ENCODE data around the gene BTBD8.
"Not testable (repeated sequence)": the region's sequence is repeated elsewhere in the genome, so short reads cannot be mapped to it uniquely, and the experiment has no call there.

The BTBD8 gene

DNA sequence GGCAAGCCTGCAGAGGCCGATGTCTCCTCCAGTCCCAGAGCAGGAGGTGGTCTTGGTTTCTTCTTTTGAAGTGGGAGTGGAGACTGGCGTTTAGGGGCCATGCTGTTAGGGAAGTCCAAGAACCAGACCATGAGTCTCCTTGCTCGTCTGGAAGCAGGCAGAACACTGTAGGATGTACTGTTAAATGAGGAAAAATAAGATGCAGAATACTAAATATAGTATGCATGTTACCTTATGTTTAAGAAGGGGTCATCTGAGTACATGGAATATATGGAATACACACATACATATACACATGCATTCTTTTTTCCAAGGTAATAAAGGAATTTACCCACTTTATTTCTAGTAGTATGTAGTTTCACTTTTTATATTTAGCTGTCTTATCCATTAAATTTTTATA lies 4.8 kb upstream of the BTBD8 start, which contains the start of gene SETSIP:
SETSIP (minus strand) TSS at position 101 of the 400 bp plus-strand sequence; CDS start at position 101, 0 bp downstream.
- H3K27ac ChIP-seq (replicated peaks) = no peak within 1 kb of the TSS
- H3K4me3 ChIP-seq (replicated peaks; ENCODE audit: insufficient read depth, low read length) = no peak within 1 kb of the TSS
- TF ChIP-seq SPI1 (IDR thresholded peaks at IDR 0.05; ENCODE audit: borderline replicate concordance, low read depth) (no peak), POLR2AphosphoS5 (IDR thresholded peaks at IDR 0.05; ENCODE audit: low read depth) (no peak), GABPA (IDR thresholded peaks at IDR 0.05; ENCODE audit: low read depth) (no peak)
- TF ChIP-seq, protein P1, sequence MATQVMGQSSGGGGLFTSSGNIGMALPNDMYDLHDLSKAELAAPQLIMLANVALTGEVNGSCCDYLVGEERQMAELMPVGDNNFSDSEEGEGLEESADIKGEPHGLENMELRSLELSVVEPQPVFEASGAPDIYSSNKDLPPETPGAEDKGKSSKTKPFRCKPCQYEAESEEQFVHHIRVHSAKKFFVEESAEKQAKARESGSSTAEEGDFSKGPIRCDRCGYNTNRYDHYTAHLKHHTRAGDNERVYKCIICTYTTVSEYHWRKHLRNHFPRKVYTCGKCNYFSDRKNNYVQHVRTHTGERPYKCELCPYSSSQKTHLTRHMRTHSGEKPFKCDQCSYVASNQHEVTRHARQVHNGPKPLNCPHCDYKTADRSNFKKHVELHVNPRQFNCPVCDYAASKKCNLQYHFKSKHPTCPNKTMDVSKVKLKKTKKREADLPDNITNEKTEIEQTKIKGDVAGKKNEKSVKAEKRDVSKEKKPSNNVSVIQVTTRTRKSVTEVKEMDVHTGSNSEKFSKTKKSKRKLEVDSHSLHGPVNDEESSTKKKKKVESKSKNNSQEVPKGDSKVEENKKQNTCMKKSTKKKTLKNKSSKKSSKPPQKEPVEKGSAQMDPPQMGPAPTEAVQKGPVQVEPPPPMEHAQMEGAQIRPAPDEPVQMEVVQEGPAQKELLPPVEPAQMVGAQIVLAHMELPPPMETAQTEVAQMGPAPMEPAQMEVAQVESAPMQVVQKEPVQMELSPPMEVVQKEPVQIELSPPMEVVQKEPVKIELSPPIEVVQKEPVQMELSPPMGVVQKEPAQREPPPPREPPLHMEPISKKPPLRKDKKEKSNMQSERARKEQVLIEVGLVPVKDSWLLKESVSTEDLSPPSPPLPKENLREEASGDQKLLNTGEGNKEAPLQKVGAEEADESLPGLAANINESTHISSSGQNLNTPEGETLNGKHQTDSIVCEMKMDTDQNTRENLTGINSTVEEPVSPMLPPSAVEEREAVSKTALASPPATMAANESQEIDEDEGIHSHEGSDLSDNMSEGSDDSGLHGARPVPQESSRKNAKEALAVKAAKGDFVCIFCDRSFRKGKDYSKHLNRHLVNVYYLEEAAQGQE (IDR thresholded peaks at IDR 0.05; ENCODE audit: insufficient replicate concordance, low read depth) = no peak
- TF ChIP-seq, protein P2, sequence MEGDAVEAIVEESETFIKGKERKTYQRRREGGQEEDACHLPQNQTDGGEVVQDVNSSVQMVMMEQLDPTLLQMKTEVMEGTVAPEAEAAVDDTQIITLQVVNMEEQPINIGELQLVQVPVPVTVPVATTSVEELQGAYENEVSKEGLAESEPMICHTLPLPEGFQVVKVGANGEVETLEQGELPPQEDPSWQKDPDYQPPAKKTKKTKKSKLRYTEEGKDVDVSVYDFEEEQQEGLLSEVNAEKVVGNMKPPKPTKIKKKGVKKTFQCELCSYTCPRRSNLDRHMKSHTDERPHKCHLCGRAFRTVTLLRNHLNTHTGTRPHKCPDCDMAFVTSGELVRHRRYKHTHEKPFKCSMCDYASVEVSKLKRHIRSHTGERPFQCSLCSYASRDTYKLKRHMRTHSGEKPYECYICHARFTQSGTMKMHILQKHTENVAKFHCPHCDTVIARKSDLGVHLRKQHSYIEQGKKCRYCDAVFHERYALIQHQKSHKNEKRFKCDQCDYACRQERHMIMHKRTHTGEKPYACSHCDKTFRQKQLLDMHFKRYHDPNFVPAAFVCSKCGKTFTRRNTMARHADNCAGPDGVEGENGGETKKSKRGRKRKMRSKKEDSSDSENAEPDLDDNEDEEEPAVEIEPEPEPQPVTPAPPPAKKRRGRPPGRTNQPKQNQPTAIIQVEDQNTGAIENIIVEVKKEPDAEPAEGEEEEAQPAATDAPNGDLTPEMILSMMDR (IDR thresholded peaks at IDR 0.05; ENCODE audit: insufficient read depth, low read length) = no peak
- no peaks in the 10 kb centered on the region for H3K27me3 ChIP-seq (ENCODE audit: insufficient read depth, poor library complexity, severe bottlenecking)
- no peak for DNase-seq (ENCODE audit: low read depth in 1 of 2, low spot score in 1 of 2)

DNA sequence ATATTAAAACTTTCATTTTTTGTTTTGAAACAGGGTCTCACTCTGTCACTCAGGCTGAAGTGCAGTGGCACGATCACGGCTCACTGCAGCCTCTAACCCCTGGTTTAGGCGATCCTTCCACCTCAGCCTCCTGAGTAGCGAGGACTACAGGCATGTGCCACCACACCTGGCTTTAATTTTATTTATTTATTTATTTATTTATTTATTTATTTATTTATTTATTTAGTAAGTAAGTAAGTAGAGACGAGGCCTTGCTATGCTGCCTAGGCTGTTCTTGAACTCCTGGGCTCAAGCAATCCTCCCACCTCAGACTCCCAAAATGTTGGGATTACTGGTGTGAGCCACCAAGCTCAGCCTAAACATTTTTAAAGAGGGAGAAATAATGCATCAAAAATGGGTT lies 3.8 kb upstream of the BTBD8 start:
- Histone ChIP-seq H3K27me3 (ENCODE audit: insufficient read depth, poor library complexity, severe bottlenecking) (no peaks in the 10 kb centered on the region), H3K27ac (replicated peaks) (no peak overlapping the region), H3K4me3 (replicated peaks; ENCODE audit: insufficient read depth, low read length) (no peak overlapping the region)
- TF ChIP-seq POLR2AphosphoS5 (IDR thresholded peaks at IDR 0.05; ENCODE audit: low read depth) (no peak), GABPA (IDR thresholded peaks at IDR 0.05; ENCODE audit: low read depth) (no peak), SPI1 (IDR thresholded peaks at IDR 0.05; ENCODE audit: borderline replicate concordance, low read depth) (no peak)
- TF ChIP-seq, protein P1 (IDR thresholded peaks at IDR 0.05; ENCODE audit: insufficient replicate concordance, low read depth) = no peak
- TF ChIP-seq, protein P2 (IDR thresholded peaks at IDR 0.05; ENCODE audit: insufficient read depth, low read length) = no peak
- DNase-seq (ENCODE audit: low read depth in 1 of 2, low spot score in 1 of 2) = no peak

DNA sequence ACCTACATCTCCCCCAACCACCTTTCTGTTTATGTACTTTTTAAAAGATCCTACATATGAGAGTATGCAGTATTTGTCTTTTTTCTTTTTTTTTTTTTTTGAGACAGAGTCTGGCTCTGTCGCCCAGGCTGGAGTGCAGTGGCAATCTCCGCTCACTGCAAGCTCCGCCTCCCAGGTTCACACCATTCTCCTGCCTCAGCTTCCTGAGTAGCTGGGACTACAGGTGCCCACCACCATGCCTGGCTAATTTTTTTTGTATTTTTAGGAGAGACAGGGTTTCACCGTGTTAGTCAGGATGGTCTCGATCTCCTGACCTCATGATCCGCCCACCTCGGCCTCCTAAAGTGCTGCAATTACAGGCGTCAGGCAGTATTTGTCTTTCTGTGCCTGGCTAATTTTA lies 2.1 kb upstream of the BTBD8 start:
- not testable (repeated sequence) for H3K27ac ChIP-seq (replicated peaks); H3K27me3 ChIP-seq (ENCODE audit: insufficient read depth, poor library complexity, severe bottlenecking); H3K4me3 ChIP-seq (replicated peaks; ENCODE audit: insufficient read depth, low read length); DNase-seq (ENCODE audit: low read depth in 1 of 2, low spot score in 1 of 2)

DNA sequence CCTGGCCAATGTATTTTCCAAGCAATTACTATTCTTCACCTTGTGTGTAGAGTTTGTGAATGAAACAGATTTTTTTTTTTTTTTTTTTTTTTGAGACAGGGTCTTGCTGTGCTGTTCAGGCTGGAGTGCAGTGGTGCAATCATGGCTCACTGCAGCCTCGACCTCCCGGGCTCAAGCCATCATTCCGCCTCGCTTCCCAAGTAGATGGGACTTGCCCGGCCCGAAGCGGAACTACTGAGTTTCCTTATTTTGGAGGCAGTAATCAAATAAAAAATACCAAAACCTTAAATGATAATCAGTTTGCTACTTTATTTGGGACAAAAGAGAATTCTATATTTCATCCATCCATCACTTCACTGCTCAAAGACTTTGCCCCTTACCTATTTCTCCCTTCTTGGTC lies 704 bp upstream of the BTBD8 start:
- Histone ChIP-seq H3K4me3 (replicated peaks; ENCODE audit: insufficient read depth, low read length) (no peak overlapping the region), H3K27me3 (ENCODE audit: insufficient read depth, poor library complexity, severe bottlenecking) (no peaks in the 10 kb centered on the region), H3K27ac (replicated peaks) (no peak overlapping the region)
- TF ChIP-seq, protein P2 (IDR thresholded peaks at IDR 0.05; ENCODE audit: insufficient read depth, low read length) = no peak
- DNase-seq (ENCODE audit: low read depth in 1 of 2, low spot score in 1 of 2) = no peak
